ENCODE measurements around the gene CNTNAP2.

The CNTNAP2 gene

DNA sequence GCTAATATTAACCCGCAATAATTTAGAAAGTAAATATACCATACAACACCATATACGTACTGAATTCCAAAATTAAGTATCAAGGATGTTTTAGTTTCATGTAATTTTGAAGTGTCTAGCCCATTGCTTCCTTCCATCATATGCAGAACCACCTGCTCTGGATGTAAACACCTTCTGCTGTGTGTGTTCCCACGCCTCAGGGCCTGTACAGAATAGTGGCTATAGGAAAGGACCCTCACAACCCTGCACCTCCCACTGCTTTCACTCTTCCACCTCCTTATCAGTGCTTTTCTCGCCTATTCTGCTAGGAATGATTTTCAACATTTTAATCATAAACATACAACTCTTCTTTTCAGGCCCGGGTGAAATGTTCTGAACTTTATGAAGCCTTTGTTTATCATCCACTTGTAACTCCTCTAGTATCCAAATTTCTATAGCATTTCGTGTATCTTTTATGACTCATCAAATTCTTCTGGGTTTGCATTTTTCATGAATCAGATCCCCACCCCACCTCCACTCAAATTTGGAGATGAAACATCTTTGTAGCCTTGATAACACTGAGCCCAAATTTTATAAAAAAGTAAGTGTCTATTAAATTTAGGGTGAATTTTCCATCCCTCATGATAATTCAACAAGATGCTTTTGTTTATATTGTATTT is 1367.2 kb downstream of the CNTNAP2 start:
- H3K79me2 ChIP-seq (ENCODE audit: insufficient read depth, low read depth) = no peaks in the 10 kb centered on the region
- H3K4me2 ChIP-seq = no peak overlapping the region
- H2AFZ ChIP-seq (ENCODE audit: low read depth) = no peak overlapping the region
- no peak for TF ChIP-seq CTCF (conservative IDR thresholded peaks at IDR 0.05; ENCODE audit: low read depth, low read length)
- no peak overlapping the region for H3K9ac ChIP-seq
- H3K27ac ChIP-seq = no peak overlapping the region
- no peaks in the 10 kb centered on the region for H4K20me1 ChIP-seq (ENCODE audit: insufficient read depth)
- no peak overlapping the region for H3K4me3 ChIP-seq (IDR thresholded peaks at IDR 0.05; ENCODE audit: insufficient read depth, low read depth, low read length)
- H3K36me3 ChIP-seq (ENCODE audit: insufficient read depth) = no peaks in the 10 kb centered on the region
- no peaks in the 10 kb centered on the region for H3K4me1 ChIP-seq (ENCODE audit: low read depth, poor library complexity, severe bottlenecking)
- no peaks in the 10 kb centered on the region for H3K27me3 ChIP-seq (ENCODE audit: insufficient read depth, low read depth)

GRCh38 chr7:147485660-147486210 is 1369.1 kb downstream of the CNTNAP2 start:
- no peak overlapping the region for H3K9ac ChIP-seq
- H3K4me1 ChIP-seq (ENCODE audit: low read depth, poor library complexity, severe bottlenecking) = no peaks in the 10 kb centered on the region
- no peak overlapping the region for H3K4me2 ChIP-seq
- H2AFZ ChIP-seq (ENCODE audit: low read depth) = no peak overlapping the region
- no peaks in the 10 kb centered on the region for H3K79me2 ChIP-seq (ENCODE audit: insufficient read depth, low read depth)
- no peaks in the 10 kb centered on the region for H3K36me3 ChIP-seq (ENCODE audit: insufficient read depth)
- H3K27me3 ChIP-seq (ENCODE audit: insufficient read depth, low read depth) = no peaks in the 10 kb centered on the region
- no peaks in the 10 kb centered on the region for H4K20me1 ChIP-seq (ENCODE audit: insufficient read depth)
- H3K27ac ChIP-seq = no peak overlapping the region
- H3K4me3 ChIP-seq (IDR thresholded peaks at IDR 0.05; ENCODE audit: insufficient read depth, low read depth, low read length) = no peak overlapping the region
- no peak for TF ChIP-seq CTCF (conservative IDR thresholded peaks at IDR 0.05; ENCODE audit: low read depth, low read length)

DNA sequence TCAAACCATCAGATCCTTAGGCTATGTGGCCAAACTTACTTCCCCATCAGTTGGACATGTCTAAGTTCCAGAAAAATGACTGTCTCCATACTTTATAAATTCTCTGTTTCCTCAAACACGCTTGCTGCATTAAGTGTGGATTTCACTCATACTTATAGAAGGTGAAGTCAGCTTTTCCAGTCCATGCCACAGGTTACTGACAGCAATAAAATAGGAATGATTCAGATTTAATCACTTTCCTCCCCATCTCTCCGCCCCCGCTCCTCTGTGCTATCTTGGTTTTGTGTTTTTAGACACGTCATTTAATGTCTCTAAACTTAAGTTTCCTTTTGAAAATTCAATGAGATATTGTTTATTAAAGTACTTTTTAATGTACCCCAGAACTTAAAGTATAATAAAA is 1376.0 kb downstream of the CNTNAP2 start:
- Histone ChIP-seq H3K36me3 (ENCODE audit: insufficient read depth) (no peaks in the 10 kb centered on the region), H3K4me2 (no peak overlapping the region), H3K27me3 (ENCODE audit: insufficient read depth, low read depth) (no peaks in the 10 kb centered on the region), H3K4me1 (ENCODE audit: low read depth, poor library complexity, severe bottlenecking) (no peaks in the 10 kb centered on the region), H3K79me2 (ENCODE audit: insufficient read depth, low read depth) (no peaks in the 10 kb centered on the region), H4K20me1 (ENCODE audit: insufficient read depth) (no peaks in the 10 kb centered on the region), H2AFZ (ENCODE audit: low read depth) (no peak overlapping the region), H3K4me3 (IDR thresholded peaks at IDR 0.05; ENCODE audit: insufficient read depth, low read depth, low read length) (no peak overlapping the region), H3K9ac (no peak overlapping the region), H3K27ac (no peak overlapping the region)
- TF ChIP-seq CTCF (conservative IDR thresholded peaks at IDR 0.05; ENCODE audit: low read depth, low read length) = no peak

DNA sequence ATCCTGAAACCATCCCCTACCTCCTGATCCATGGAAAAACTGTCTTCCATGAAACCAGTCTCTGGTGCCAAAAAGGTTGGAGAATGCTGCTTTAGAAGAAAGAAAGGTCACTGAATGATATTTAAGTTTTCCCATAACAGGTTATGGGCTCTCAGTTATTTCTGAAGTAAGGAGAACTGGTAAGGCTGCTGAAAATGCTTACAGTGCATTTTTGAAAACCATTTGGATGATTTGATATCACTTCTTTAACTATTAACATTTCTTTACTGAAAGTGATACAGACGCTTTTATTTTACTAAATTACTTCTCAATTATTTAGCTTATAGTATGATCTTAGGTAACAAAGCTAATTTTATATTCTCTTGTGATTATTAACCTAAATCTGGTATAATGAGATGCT is 1379.6 kb downstream of the CNTNAP2 start:
- H2AFZ ChIP-seq (ENCODE audit: low read depth) = no peak overlapping the region
- H3K4me1 ChIP-seq (ENCODE audit: low read depth, poor library complexity, severe bottlenecking) = no peaks in the 10 kb centered on the region
- no peaks in the 10 kb centered on the region for H3K79me2 ChIP-seq (ENCODE audit: insufficient read depth, low read depth)
- TF ChIP-seq CTCF (conservative IDR thresholded peaks at IDR 0.05; ENCODE audit: low read depth, low read length) = no peak
- H3K9ac ChIP-seq = no peak overlapping the region
- H3K4me3 ChIP-seq (IDR thresholded peaks at IDR 0.05; ENCODE audit: insufficient read depth, low read depth, low read length) = no peak overlapping the region
- H3K27me3 ChIP-seq (ENCODE audit: insufficient read depth, low read depth) = no peaks in the 10 kb centered on the region
- no peak overlapping the region for H3K4me2 ChIP-seq
- H4K20me1 ChIP-seq (ENCODE audit: insufficient read depth) = no peaks in the 10 kb centered on the region
- no peaks in the 10 kb centered on the region for H3K36me3 ChIP-seq (ENCODE audit: insufficient read depth)
- no peak overlapping the region for H3K27ac ChIP-seq

Measured in KMS-11 (cell line).